CD14-positive monocyte (primary cell): Measurements from ENCODE around the gene MSX1. TPM values are rescaled to one million over a fixed set of nuclear protein-coding genes. Genes with fewer than 3 reads are reported as not detected.
A peak's percentile ranks its signal among the peaks of the same experiment; 100 is the strongest.

Source experiments
- DNase-seq, 3 donors: peaks; one replicate each; pipeline ENCODE4 v3.0.0-alpha.2; 2011 to 2022
- H2AFZ ChIP-seq: 2 replicates; pipeline ENCODE4 v1.6.0; 2012; ENCODE audit warnings: mild to moderate bottlenecking, low read depth, low read length, inconsistent platforms; ENCODE audit not compliant: insufficient read depth, poor library complexity, severe bottlenecking
- H3K27ac ChIP-seq, 2 donors: 1 replicate in 1 of 2; 2 replicates in 1 of 2; pipeline ENCODE4 v1.5.1; 2012 to 2013; ENCODE audit warnings: low read length in 2 of 2, control low read depth in 1 of 2, inconsistent platforms in 1 of 2, low read depth in 1 of 2, mild to moderate bottlenecking in 1 of 2
- H3K27me3 ChIP-seq, 2 donors: one replicate each; pipeline versions ENCODE4 v1.6.0 to v1.6.1; 2011 to 2013; ENCODE audit warnings: low read length in 2 of 2; ENCODE audit not compliant: control insufficient read depth in 2 of 2, insufficient read depth in 2 of 2
- H3K36me3 ChIP-seq, 2 donors: replicated peaks in 1 of 2; 1 replicate in 1 of 2; 2 replicates in 1 of 2; pipeline versions ENCODE4 v1.5.1 to v1.6.1; 2012 to 2013; ENCODE audit warnings: low read length in 2 of 2, control low read depth in 1 of 2, inconsistent platforms in 1 of 2, mild to moderate bottlenecking in 1 of 2; ENCODE audit not compliant: insufficient read depth in 2 of 2, control insufficient read depth in 1 of 2
- H3K4me1 ChIP-seq, 2 donors: 1 replicate in 1 of 2; 2 replicates in 1 of 2; pipeline versions ENCODE4 v1.5.1 to v1.6.1; 2012 to 2013; ENCODE audit warnings: low read length in 2 of 2, control low read depth in 1 of 2, inconsistent platforms in 1 of 2, mild to moderate bottlenecking in 1 of 2, moderate library complexity in 1 of 2; ENCODE audit not compliant: insufficient read depth in 2 of 2, control insufficient read depth in 1 of 2
- H3K4me2 ChIP-seq: replicated peaks from 2 replicates; pipeline ENCODE3; 2012; ENCODE audit warnings: low read length, moderate library complexity, mild to moderate bottlenecking; ENCODE audit not compliant: poor library complexity, severe bottlenecking; ENCODE audit errors: extremely low read depth
- H3K4me3 ChIP-seq, 3 experiments: fragments of 200-600 bp in 1 of 3; sonication (generic) in 1 of 3; replicated peaks in 1 of 3; 1 replicate in 2 of 3; 2 replicates in 1 of 3; pipeline ENCODE4 v1.5.1; 2011 to 2013; ENCODE audit warnings: low read length in 3 of 3, mild to moderate bottlenecking in 3 of 3, control low read depth in 2 of 3, low read depth in 2 of 3, inconsistent platforms in 1 of 3, moderate library complexity in 1 of 3
- H3K79me2 ChIP-seq: 2 replicates; pipeline ENCODE4 v1.6.0; 2012; ENCODE audit warnings: mild to moderate bottlenecking, control low read depth, inconsistent platforms, low read length, moderate library complexity; ENCODE audit not compliant: insufficient read depth
- H3K9ac ChIP-seq: 2 replicates; pipeline ENCODE4 v1.6.0; 2017; ENCODE audit warnings: low read length, mild to moderate bottlenecking; ENCODE audit not compliant: insufficient read depth, poor library complexity, severe bottlenecking
- H3K9me3 ChIP-seq, 2 donors: replicated peaks in 1 of 2; 1 replicate in 1 of 2; 2 replicates in 1 of 2; pipeline versions ENCODE4 v1.5.1 to v1.6.1; 2012 to 2013; ENCODE audit warnings: low read length in 2 of 2, control low read depth in 1 of 2; ENCODE audit not compliant: control insufficient read depth in 1 of 2, insufficient read depth in 1 of 2
- H4K20me1 ChIP-seq: 2 replicates; pipeline ENCODE4 v1.6.0; 2012; ENCODE audit warnings: mild to moderate bottlenecking, low read length, control low read depth, moderate library complexity; ENCODE audit not compliant: insufficient read depth
- H3K27ac Mint-ChIP-seq, 7 donors: one replicate each; pipeline ENCODE4 v1.8.0; 2020; ENCODE audit warnings: mild to moderate bottlenecking in 7 of 7, mixed read lengths in 7 of 7, moderate library complexity in 6 of 7, inconsistent platforms in 2 of 7
- H3K27me3 Mint-ChIP-seq, 3 donors: one replicate each; pipeline ENCODE4 v1.8.0; 2021 to 2022; ENCODE audit warnings: low read depth in 3 of 3, mild to moderate bottlenecking in 3 of 3, mixed read lengths in 3 of 3, moderate library complexity in 3 of 3, inconsistent platforms in 1 of 3
- H3K36me3 Mint-ChIP-seq, 2 donors: one replicate each; pipeline ENCODE4 v1.8.0; 2020; ENCODE audit warnings: mixed read lengths in 2 of 2, inconsistent platforms in 1 of 2, mild to moderate bottlenecking in 1 of 2
- H3K4me1 Mint-ChIP-seq: one replicate; pipeline ENCODE4 v1.8.0; 2020; ENCODE audit warnings: mild to moderate bottlenecking, mixed read lengths
- H3K4me3 Mint-ChIP-seq, 2 donors: one replicate each; pipeline ENCODE4 v1.8.0; 2020; ENCODE audit warnings: mild to moderate bottlenecking in 2 of 2, mixed read lengths in 2 of 2, moderate library complexity in 1 of 2
- H3K9me3 Mint-ChIP-seq, 7 donors: one replicate each; pipeline ENCODE4 v1.8.0; 2020 to 2022; ENCODE audit warnings: mixed read lengths in 7 of 7, mild to moderate bottlenecking in 6 of 7, moderate library complexity in 6 of 7, inconsistent platforms in 2 of 7
- WGBS: methylation state at CpG from one replicate; pipeline ENCODE4 v1.1.5; 2013; ENCODE audit warnings: missing lambda C conversion rate; ENCODE audit not compliant: insufficient coverage; 5-methylcytosine and 5-hydroxymethylcytosine counted together
- intact Hi-C, 2 donors: fragments of 100-400 bp; cut with micrococcal nuclease; formaldehyde crosslinking; loops; one replicate each; pipeline versions ENCODE4 v1.15.0 to v1.15.1; 2023
- polyA plus RNA-seq, 3 donors: library from polyadenylated mRNA; depleted of rRNA in 1 of 3; unstranded in 2 of 3; stranded (reverse) in 1 of 3; fragments of 300-500 nt in 2 of 3; fragments of >200 nt in 1 of 3; fragmentation: Illumina TruSeq in 2 of 3; gene quantifications; 1 replicate in 2 of 3; 2 replicates in 1 of 3; pipeline ENCODE4 v1.2.3, GENCODE V29; 2012 to 2021
- TF ChIP-seq, protein P1 (sequence below): fragments of 200-600 bp; IDR thresholded peaks from one replicate; pipeline ENCODE4 v1.8.0; 2022; ENCODE audit warnings: antibody characterized with exemption, mild to moderate bottlenecking

MSX1 gene
- polyA plus RNA-seq, 3 donors = not detected

GRCh38 chr4:4859799-4860599, 534 bp downstream of the MSX1 start:
- under 1% methylated on average over 74 of the region's 80 CpGs for whole genome bisulfite sequencing
- peaks cover 80 to 92% of the 10 kb centered on the region in 2 donors for H3K27me3 ChIP-seq
- H3K4me2 ChIP-seq = peak overlapping the region; percentile 74
- TF ChIP-seq, protein P1, sequence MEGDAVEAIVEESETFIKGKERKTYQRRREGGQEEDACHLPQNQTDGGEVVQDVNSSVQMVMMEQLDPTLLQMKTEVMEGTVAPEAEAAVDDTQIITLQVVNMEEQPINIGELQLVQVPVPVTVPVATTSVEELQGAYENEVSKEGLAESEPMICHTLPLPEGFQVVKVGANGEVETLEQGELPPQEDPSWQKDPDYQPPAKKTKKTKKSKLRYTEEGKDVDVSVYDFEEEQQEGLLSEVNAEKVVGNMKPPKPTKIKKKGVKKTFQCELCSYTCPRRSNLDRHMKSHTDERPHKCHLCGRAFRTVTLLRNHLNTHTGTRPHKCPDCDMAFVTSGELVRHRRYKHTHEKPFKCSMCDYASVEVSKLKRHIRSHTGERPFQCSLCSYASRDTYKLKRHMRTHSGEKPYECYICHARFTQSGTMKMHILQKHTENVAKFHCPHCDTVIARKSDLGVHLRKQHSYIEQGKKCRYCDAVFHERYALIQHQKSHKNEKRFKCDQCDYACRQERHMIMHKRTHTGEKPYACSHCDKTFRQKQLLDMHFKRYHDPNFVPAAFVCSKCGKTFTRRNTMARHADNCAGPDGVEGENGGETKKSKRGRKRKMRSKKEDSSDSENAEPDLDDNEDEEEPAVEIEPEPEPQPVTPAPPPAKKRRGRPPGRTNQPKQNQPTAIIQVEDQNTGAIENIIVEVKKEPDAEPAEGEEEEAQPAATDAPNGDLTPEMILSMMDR = no peak
- Mint-ChIP-seq H3K36me3 (peaks cover 9 to 23% of the 10 kb centered on the region in 2 donors), H3K27ac (peak overlapping the region in 1 of 7 donors; percentile 76), H3K27me3 (peaks cover 82 to 87% (median 84%) of the 10 kb centered on the region in 3 donors), H3K9me3 (peaks cover 10 to 58% (median 38%) of the 10 kb centered on the region in 7 donors), H3K4me1 (peaks cover 37% of the 10 kb centered on the region), H3K4me3 (peak overlapping the region; percentile 77 to 95)
- H3K79me2 ChIP-seq = no peaks in the 10 kb centered on the region
- H3K36me3 ChIP-seq = no peaks in the 10 kb centered on the region
- intact Hi-C loops = no loop called here
- H3K9ac ChIP-seq = no peak overlapping the region
- H3K9me3 ChIP-seq = peaks cover 26 to 70% of the 10 kb centered on the region in 2 donors
- peaks cover 17 to 20% of the 10 kb centered on the region in 2 donors for H3K4me1 ChIP-seq
- DNase-seq = no peak
- no peak overlapping the region for H3K27ac ChIP-seq
- H2AFZ ChIP-seq = peak overlapping the region; percentile 59
- H4K20me1 ChIP-seq = no peaks in the 10 kb centered on the region
- H3K4me3 ChIP-seq = peak overlapping the region; percentile 8 to 72 (median 35)

DNA sequence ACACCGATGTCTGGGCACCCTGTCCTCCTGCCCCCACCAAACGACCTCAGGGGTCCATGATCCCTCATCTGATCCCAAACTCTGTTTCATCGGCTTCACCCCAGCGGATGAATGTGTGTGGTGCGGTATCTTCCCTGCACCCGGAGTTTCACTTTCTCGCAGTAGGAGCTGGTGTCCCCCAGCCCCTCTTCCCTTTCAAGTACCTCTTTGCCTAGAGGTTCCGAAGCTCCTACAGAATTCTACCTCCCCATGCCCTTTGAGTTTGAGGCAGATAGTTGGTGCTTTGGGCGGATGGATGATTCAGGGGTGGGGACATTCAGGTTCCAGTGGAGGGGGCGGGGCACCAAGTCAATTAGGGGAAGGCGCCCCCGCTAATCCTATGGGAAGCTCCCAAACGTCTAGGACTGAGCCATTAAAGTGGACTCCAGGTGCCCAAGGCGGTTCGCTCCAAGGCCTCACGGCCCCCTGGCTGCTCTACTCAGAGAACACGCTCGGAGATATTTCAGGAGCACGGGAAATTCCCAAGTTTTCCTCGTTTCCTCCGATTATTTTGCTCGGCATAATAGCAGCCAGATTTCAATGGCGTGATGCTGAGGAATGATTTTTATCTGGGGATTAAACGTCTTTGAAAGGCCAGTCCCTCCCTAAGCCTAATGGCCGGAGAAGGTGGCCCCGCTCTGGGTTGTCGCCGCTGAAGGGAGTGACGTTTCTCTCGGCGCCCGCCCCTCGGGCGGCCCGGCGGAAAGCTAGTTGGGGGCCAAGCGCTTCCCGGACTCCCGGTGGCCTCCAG, 1.3 kb downstream of the MSX1 start:
- TF ChIP-seq, protein P1 = no peak
- no peaks in the 10 kb centered on the region for H3K79me2 ChIP-seq
- peaks cover 10 to 57% (median 40%) of the 10 kb centered on the region in 7 donors for H3K9me3 Mint-ChIP-seq
- peak overlapping the region; percentile 77 to 95 for H3K4me3 Mint-ChIP-seq
- H3K27me3 Mint-ChIP-seq = peaks cover 74 to 86% (median 83%) of the 10 kb centered on the region in 3 donors
- peaks cover 9 to 21% of the 10 kb centered on the region in 2 donors for H3K36me3 Mint-ChIP-seq
- intact Hi-C loops = no loop called here
- H4K20me1 ChIP-seq = no peaks in the 10 kb centered on the region
- H3K9me3 ChIP-seq = peaks cover 26 to 70% of the 10 kb centered on the region in 2 donors
- H2AFZ ChIP-seq = no peak overlapping the region
- peaks cover 34% of the 10 kb centered on the region for H3K4me1 Mint-ChIP-seq
- no peak for DNase-seq
- WGBS = 7% methylated on average over 28 of the region's 39 CpGs
- peak overlapping the region in 1 of 7 donors; percentile 76 for H3K27ac Mint-ChIP-seq
- H3K4me1 ChIP-seq = peaks cover 17 to 20% of the 10 kb centered on the region in 2 donors
- no peaks in the 10 kb centered on the region for H3K36me3 ChIP-seq
- peak overlapping the region; percentile 74 for H3K4me2 ChIP-seq
- H3K9ac ChIP-seq = no peak overlapping the region
- peaks cover 79 to 92% of the 10 kb centered on the region in 2 donors for H3K27me3 ChIP-seq
- no peak overlapping the region for H3K27ac ChIP-seq
- peak overlapping the region; percentile 8 to 72 (median 35) for H3K4me3 ChIP-seq
